HepG2 (cell line): ENCODE results near the gene TASP1. TPM values are rescaled to one million over a fixed set of nuclear protein-coding genes. Genes with fewer than 3 reads are reported as not detected.

Source experiments
- ETV5 ChIP-seq: IDR thresholded peaks from 2 replicates; pipeline ENCODE4 v1.6.1; 2018; ENCODE audit warnings: missing biosample characterization, missing genetic modification reagents, inconsistent platforms, borderline replicate concordance
- MAF1 ChIP-seq: sonication (generic); formaldehyde crosslinking; IDR thresholded peaks from 2 replicates; pipeline ENCODE4 v1.5.0; 2020; ENCODE audit warnings: missing genetic modification reagents, borderline replicate concordance
- MIER3 ChIP-seq: IDR thresholded peaks from 2 replicates; pipeline ENCODE4 v1.6.1; 2016; ENCODE audit warnings: missing compliant biosample characterization, borderline replicate concordance
- NCOA1 ChIP-seq: sonication (generic); formaldehyde crosslinking; IDR thresholded peaks from 2 replicates; pipeline ENCODE4 v1.9.0; 2021; ENCODE audit warnings: missing genetic modification reagents
- NRL ChIP-seq: sonication (generic); formaldehyde crosslinking; IDR thresholded peaks from 2 replicates; pipeline ENCODE4 v1.5.0; 2020; ENCODE audit warnings: missing genetic modification reagents, mild to moderate bottlenecking, moderate library complexity, borderline replicate concordance
- PHF8 ChIP-seq: sonication (generic); formaldehyde crosslinking; IDR thresholded peaks from 2 replicates; pipeline ENCODE4 v1.5.0; 2020; ENCODE audit warnings: missing genetic modification reagents
- RNF2 ChIP-seq: fragments of 450-650 bp; conservative IDR thresholded peaks from 2 replicates; pipeline ENCODE4 v1.6.1; 2016; ENCODE audit warnings: low read depth
- ZFP62 ChIP-seq: sonication (generic); formaldehyde crosslinking; IDR thresholded peaks from 2 replicates; pipeline ENCODE4 v1.4.0; 2020; ENCODE audit warnings: missing genetic modification reagents
- ZNF121 ChIP-seq: sonication (generic); formaldehyde crosslinking; IDR thresholded peaks from 2 replicates; pipeline ENCODE4 v1.5.0; 2020; ENCODE audit warnings: mild to moderate bottlenecking, missing genetic modification reagents
- ZNF296 ChIP-seq: sonication (generic); formaldehyde crosslinking; conservative IDR thresholded peaks from 2 replicates; pipeline ENCODE4 v1.5.0; 2020; ENCODE audit warnings: mild to moderate bottlenecking, missing genetic modification reagents
- ZNF451 ChIP-seq: sonication (generic); formaldehyde crosslinking; IDR thresholded peaks from 2 replicates; pipeline ENCODE4 v1.5.0; 2020; ENCODE audit warnings: mild to moderate bottlenecking, missing genetic modification reagents
- ZNF614 ChIP-seq: IDR thresholded peaks from 2 replicates; pipeline ENCODE4 v1.6.1; 2018; ENCODE audit warnings: missing biosample characterization, missing genetic modification reagents, inconsistent platforms, borderline replicate concordance
- ZNF782 ChIP-seq: sonication (generic); formaldehyde crosslinking; IDR thresholded peaks from 2 replicates; pipeline ENCODE4 v1.4.0; 2020; ENCODE audit warnings: missing genetic modification reagents, mild to moderate bottlenecking, borderline replicate concordance
- ZSCAN30 ChIP-seq: sonication (generic); formaldehyde crosslinking; IDR thresholded peaks from 2 replicates; pipeline ENCODE4 v1.5.0; 2020; ENCODE audit warnings: mild to moderate bottlenecking, missing genetic modification reagents
- ZSCAN31 ChIP-seq: sonication (generic); formaldehyde crosslinking; IDR thresholded peaks from 2 replicates; pipeline ENCODE4 v1.5.0; 2020; ENCODE audit warnings: low read depth, mild to moderate bottlenecking, missing genetic modification reagents
- polyA plus RNA-seq, 8 experiments: library from polyadenylated mRNA; depleted of rRNA in 3 of 8; stranded (reverse) in 7 of 8; unstranded in 1 of 8; fragments of >200 nt; fragmentation: Illumina TruSeq in 4 of 8; extraction: Trizol in 4 of 8; gene quantifications; 2 replicates each; pipeline versions ENCODE4 v1.2.1 to v1.2.3, GENCODE V29; 2011 to 2016; ENCODE audit warnings: low read depth in 4 of 8, missing spikeins in 1 of 8, mixed read lengths in 1 of 8; ENCODE audit not compliant: insufficient read depth in 1 of 8
- total RNA-seq, 5 experiments: library from RNA; depleted of rRNA; stranded (reverse); fragments of >200 nt; fragmentation: Illumina TruSeq; extraction: Trizol; gene quantifications; 2 replicates each; pipeline ENCODE4 v1.2.3, GENCODE V29; 2016; ENCODE audit warnings: low read depth in 1 of 5
- TF ChIP-seq, protein P1 (sequence below): sonication (generic); formaldehyde crosslinking; IDR thresholded peaks from 2 replicates; pipeline ENCODE4 v1.4.0; 2020; ENCODE audit warnings: missing genetic modification reagents
- TF ChIP-seq, protein P2 (sequence below): sonication (generic); formaldehyde crosslinking; IDR thresholded peaks from 2 replicates; pipeline ENCODE4 v1.4.0; 2020; ENCODE audit warnings: mild to moderate bottlenecking, missing genetic modification reagents
- TF ChIP-seq, protein P3 (sequence below): sonication (generic); formaldehyde crosslinking; IDR thresholded peaks from 2 replicates; pipeline ENCODE4 v1.9.0; 2022; ENCODE audit warnings: missing genetic modification reagents, mild to moderate bottlenecking, borderline replicate concordance
- TF ChIP-seq, protein P4 (sequence below): sonication (generic); formaldehyde crosslinking; IDR thresholded peaks from 2 replicates; pipeline ENCODE4 v1.8.0; 2022; ENCODE audit warnings: missing genetic modification reagents, mild to moderate bottlenecking, borderline replicate concordance
- TF ChIP-seq, protein P5 (sequence below), 2 experiments: sonication (generic) in 1 of 2; formaldehyde crosslinking in 1 of 2; IDR thresholded peaks; 2 replicates each; pipeline versions ENCODE4 v1.4.0 to v1.6.1; 2018 to 2020; ENCODE audit warnings: missing genetic modification reagents in 2 of 2, borderline replicate concordance in 1 of 2, low read depth in 1 of 2, mild to moderate bottlenecking in 1 of 2, missing biosample characterization in 1 of 2

The TASP1 gene
- total and polyA plus RNA-seq, 2 of the 13 experiments (the other 11 are each of a cell fraction or from before 2014, with no cell fraction given), result 10.0 to 25.2 TPM

DNA sequence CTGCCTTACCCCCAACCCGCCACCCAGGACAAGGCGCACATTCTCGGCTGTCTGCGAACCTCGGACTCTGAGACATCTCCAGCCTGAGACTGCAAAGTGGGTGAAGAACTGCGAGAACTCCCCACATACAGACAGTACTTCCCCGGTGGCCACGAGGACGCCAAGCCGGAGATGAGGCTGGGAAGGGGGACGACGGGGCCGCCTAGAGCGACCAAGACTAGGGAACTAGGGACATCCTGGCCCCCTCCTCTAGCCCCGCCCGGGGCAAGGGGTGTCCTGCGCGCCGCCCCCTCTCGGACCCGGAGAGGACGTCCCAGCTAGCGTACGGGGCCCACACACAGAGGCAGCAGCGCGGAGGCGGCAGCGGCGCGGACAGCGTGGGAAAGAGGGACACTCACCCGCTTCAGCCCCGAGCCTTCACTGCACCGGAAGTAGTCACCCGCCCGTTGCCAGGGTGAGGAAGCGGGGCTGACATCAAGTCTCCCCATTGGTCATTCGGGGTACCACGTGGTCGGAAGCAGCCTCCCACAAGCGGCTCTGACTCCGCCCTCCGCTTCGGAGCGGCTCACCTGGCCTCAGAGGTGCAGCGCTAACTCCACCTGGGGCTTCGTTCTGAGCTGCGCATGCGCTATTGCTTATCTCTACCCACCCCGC, at the start of gene TASP1 (continued):
- TF ChIP-seq NRL (CRISPR knock-in tag) (peak; percentile 98), ZNF614 (CRISPR knock-in tag) (no peak; the same call in 1 of the 2 replicates), ZNF451 (peak; percentile 95; the same call in 1 of the 2 replicates), MIER3 (CRISPR knock-in tag) (peak; percentile 63; the same call in 1 of the 2 replicates), ZNF782 (CRISPR knock-in tag) (peak; percentile 84), ZFP62 (CRISPR knock-in tag) (peak; percentile 79; the same call in 1 of the 2 replicates), ZNF296 (CRISPR knock-in tag) (0 out of 2 replicates have a peak, but pooled peaks have one; percentile 48), ZNF121 (CRISPR knock-in tag) (peak; percentile 57; the same call in 1 of the 2 replicates), RNF2 (no peak), NCOA1 (no peak; the same call in 1 of the 2 replicates), ZSCAN30 (CRISPR knock-in tag) (no peak), ZSCAN31 (CRISPR knock-in tag) (no peak), PHF8 (CRISPR knock-in tag) (peak; percentile 95), MAF1 (peak; percentile 85; the same call in 1 of the 2 replicates), ETV5 (CRISPR knock-in tag) (peak; percentile 63)
- TF ChIP-seq, protein P1, sequence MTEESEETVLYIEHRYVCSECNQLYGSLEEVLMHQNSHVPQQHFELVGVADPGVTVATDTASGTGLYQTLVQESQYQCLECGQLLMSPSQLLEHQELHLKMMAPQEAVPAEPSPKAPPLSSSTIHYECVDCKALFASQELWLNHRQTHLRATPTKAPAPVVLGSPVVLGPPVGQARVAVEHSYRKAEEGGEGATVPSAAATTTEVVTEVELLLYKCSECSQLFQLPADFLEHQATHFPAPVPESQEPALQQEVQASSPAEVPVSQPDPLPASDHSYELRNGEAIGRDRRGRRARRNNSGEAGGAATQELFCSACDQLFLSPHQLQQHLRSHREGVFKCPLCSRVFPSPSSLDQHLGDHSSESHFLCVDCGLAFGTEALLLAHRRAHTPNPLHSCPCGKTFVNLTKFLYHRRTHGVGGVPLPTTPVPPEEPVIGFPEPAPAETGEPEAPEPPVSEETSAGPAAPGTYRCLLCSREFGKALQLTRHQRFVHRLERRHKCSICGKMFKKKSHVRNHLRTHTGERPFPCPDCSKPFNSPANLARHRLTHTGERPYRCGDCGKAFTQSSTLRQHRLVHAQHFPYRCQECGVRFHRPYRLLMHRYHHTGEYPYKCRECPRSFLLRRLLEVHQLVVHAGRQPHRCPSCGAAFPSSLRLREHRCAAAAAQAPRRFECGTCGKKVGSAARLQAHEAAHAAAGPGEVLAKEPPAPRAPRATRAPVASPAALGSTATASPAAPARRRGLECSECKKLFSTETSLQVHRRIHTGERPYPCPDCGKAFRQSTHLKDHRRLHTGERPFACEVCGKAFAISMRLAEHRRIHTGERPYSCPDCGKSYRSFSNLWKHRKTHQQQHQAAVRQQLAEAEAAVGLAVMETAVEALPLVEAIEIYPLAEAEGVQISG (CRISPR knock-in tag), result peak; percentile 91
- TF ChIP-seq, protein P2, sequence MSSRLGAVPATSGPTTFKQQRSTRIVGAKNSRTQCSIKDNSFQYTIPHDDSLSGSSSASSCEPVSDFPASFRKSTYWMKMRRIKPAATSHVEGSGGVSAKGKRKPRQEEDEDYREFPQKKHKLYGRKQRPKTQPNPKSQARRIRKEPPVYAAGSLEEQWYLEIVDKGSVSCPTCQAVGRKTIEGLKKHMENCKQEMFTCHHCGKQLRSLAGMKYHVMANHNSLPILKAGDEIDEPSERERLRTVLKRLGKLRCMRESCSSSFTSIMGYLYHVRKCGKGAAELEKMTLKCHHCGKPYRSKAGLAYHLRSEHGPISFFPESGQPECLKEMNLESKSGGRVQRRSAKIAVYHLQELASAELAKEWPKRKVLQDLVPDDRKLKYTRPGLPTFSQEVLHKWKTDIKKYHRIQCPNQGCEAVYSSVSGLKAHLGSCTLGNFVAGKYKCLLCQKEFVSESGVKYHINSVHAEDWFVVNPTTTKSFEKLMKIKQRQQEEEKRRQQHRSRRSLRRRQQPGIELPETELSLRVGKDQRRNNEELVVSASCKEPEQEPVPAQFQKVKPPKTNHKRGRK (CRISPR knock-in tag), result no peak
- TF ChIP-seq, protein P3, sequence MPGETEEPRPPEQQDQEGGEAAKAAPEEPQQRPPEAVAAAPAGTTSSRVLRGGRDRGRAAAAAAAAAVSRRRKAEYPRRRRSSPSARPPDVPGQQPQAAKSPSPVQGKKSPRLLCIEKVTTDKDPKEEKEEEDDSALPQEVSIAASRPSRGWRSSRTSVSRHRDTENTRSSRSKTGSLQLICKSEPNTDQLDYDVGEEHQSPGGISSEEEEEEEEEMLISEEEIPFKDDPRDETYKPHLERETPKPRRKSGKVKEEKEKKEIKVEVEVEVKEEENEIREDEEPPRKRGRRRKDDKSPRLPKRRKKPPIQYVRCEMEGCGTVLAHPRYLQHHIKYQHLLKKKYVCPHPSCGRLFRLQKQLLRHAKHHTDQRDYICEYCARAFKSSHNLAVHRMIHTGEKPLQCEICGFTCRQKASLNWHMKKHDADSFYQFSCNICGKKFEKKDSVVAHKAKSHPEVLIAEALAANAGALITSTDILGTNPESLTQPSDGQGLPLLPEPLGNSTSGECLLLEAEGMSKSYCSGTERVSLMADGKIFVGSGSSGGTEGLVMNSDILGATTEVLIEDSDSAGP, result peak; percentile 97
- TF ChIP-seq, protein P4, sequence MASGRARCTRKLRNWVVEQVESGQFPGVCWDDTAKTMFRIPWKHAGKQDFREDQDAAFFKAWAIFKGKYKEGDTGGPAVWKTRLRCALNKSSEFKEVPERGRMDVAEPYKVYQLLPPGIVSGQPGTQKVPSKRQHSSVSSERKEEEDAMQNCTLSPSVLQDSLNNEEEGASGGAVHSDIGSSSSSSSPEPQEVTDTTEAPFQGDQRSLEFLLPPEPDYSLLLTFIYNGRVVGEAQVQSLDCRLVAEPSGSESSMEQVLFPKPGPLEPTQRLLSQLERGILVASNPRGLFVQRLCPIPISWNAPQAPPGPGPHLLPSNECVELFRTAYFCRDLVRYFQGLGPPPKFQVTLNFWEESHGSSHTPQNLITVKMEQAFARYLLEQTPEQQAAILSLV, result peak; percentile 95; the same call in 1 of the 2 replicates
- TF ChIP-seq, protein P5, sequence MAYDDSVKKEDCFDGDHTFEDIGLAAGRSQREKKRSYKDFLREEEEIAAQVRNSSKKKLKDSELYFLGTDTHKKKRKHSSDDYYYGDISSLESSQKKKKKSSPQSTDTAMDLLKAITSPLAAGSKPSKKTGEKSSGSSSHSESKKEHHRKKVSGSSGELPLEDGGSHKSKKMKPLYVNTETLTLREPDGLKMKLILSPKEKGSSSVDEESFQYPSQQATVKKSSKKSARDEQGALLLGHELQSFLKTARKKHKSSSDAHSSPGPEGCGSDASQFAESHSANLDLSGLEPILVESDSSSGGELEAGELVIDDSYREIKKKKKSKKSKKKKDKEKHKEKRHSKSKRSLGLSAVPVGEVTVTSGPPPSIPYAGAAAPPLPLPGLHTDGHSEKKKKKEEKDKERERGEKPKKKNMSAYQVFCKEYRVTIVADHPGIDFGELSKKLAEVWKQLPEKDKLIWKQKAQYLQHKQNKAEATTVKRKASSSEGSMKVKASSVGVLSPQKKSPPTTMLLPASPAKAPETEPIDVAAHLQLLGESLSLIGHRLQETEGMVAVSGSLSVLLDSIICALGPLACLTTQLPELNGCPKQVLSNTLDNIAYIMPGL (CRISPR knock-in tag; IDR thresholded peaks at IDR 0.05; ENCODE audit: borderline replicate concordance in 1 of 2, low read depth in 1 of 2), result peak; percentile 56 to 90; a peak in 3 of 4 replicates
